ENCODE measurements around the gene TSC2. TPM values are rescaled to one million over a fixed set of nuclear protein-coding genes. Genes with fewer than 3 reads are reported as not detected.

The TSC2 gene
- total and polyA plus RNA-seq, 9 of the 15 experiments (the other 6 are each of a cell fraction or from before 2014, with no cell fraction given): 1.3 to 68.1 (median 16.6) TPM

DNA sequence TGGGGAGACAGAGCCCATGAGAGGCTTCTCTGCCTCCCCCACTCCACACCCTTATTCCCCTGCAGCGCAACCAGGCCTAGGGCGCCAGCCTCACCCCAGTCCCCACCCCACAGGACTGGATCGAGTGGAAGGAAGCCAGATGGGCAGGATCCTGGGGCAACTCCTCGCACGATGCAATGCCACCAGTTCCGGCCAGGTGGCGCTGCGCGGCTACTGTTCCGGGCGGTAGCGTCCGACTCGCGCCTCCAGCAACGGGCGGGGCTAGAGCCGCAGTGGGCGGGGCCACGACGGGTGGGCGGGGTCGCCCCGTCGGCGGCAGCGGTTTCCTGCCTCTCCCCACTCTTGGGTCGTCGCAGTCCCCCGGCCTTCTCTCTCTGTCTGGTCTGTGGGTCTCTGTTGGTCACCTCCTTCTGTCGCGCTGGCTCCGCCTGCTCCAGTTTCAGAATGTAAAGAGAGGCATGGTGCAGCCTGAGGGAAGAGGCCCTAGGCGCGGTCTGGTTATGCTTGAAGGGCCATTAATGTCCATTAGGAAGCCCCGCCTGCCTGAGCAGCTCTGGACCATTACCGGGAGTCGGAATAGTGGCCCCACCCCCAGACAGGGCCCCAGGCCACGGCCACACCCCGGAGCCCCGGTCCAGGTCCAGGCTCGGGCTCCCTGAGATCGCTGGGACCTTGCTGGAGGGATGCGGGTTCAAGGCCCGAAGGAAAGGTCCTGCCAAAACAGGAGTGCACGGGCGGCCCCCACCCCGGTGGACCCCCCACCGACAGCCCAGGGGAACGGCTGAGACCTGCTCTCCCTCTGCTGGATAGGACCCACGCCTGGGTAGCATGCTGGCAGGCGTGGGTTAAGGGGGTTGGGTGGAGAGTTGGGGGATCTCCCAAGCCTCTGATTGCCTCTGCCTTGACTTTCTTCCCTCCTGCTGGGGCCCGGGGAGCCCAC is 24.4 kb upstream of the TSC2 start (continued):
- peak; percentile 71; the same call in 1 of the 2 replicates for TF ChIP-seq ZBTB7A (IDR thresholded peaks at IDR 0.05; ENCODE audit: borderline replicate concordance, control insufficient read depth, low read depth, low read length)
- no peak for TF ChIP-seq ARNT (IDR thresholded peaks at IDR 0.05)
- no peak for TF ChIP-seq ZC3H4 (CRISPR knock-in tag; IDR thresholded peaks at IDR 0.05; ENCODE audit: borderline replicate concordance)
- TF ChIP-seq ZBTB26 (CRISPR knock-in tag; IDR thresholded peaks at IDR 0.05): no peak
- TF ChIP-seq, protein P1, sequence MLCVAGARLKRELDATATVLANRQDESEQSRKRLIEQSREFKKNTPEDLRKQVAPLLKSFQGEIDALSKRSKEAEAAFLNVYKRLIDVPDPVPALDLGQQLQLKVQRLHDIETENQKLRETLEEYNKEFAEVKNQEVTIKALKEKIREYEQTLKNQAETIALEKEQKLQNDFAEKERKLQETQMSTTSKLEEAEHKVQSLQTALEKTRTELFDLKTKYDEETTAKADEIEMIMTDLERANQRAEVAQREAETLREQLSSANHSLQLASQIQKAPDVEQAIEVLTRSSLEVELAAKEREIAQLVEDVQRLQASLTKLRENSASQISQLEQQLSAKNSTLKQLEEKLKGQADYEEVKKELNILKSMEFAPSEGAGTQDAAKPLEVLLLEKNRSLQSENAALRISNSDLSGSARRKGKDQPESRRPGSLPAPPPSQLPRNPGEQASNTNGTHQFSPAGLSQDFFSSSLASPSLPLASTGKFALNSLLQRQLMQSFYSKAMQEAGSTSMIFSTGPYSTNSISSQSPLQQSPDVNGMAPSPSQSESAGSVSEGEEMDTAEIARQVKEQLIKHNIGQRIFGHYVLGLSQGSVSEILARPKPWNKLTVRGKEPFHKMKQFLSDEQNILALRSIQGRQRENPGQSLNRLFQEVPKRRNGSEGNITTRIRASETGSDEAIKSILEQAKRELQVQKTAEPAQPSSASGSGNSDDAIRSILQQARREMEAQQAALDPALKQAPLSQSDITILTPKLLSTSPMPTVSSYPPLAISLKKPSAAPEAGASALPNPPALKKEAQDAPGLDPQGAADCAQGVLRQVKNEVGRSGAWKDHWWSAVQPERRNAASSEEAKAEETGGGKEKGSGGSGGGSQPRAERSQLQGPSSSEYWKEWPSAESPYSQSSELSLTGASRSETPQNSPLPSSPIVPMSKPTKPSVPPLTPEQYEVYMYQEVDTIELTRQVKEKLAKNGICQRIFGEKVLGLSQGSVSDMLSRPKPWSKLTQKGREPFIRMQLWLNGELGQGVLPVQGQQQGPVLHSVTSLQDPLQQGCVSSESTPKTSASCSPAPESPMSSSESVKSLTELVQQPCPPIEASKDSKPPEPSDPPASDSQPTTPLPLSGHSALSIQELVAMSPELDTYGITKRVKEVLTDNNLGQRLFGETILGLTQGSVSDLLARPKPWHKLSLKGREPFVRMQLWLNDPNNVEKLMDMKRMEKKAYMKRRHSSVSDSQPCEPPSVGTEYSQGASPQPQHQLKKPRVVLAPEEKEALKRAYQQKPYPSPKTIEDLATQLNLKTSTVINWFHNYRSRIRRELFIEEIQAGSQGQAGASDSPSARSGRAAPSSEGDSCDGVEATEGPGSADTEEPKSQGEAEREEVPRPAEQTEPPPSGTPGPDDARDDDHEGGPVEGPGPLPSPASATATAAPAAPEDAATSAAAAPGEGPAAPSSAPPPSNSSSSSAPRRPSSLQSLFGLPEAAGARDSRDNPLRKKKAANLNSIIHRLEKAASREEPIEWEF (CRISPR knock-in tag; IDR thresholded peaks at IDR 0.05): no peak
- no peak for TF ChIP-seq FOXM1 (IDR thresholded peaks at IDR 0.05; ENCODE audit: low read depth)
- no peak for TF ChIP-seq FOXM1 (CRISPR knock-in tag; IDR thresholded peaks at IDR 0.05; ENCODE audit: low read depth)
- no peak for TF ChIP-seq ESRRB (CRISPR knock-in tag; IDR thresholded peaks at IDR 0.05; ENCODE audit: borderline replicate concordance)
- TF ChIP-seq FOS (IDR thresholded peaks at IDR 0.05; ENCODE audit: extremely low read depth, insufficient read length): no peak
- no peak for TF ChIP-seq GABPB2 (CRISPR knock-in tag; conservative IDR thresholded peaks at IDR 0.05)
- TF ChIP-seq ZNF740 (CRISPR knock-in tag; IDR thresholded peaks at IDR 0.05): peak; percentile 92
- TF ChIP-seq ZNF740 (tag; IDR thresholded peaks at IDR 0.05): no peak; a peak in 1 of 4 replicates
- peak; percentile 45 for TF ChIP-seq MEIS2 (IDR thresholded peaks at IDR 0.05; ENCODE audit: partially characterized antibody)
- TF ChIP-seq SUPT5H (IDR thresholded peaks at IDR 0.05): 0 out of 2 replicates have a peak, but pooled peaks have one; percentile 43
- peak in 1 of 2 experiments; percentile 60; a peak in 1 of 4 replicates for TF ChIP-seq KDM4B (IDR thresholded peaks at IDR 0.05; ENCODE audit: borderline replicate concordance in 2 of 2, low read depth in 1 of 2)
- no peak for TF ChIP-seq ZNF347 (CRISPR knock-in tag; IDR thresholded peaks at IDR 0.05; ENCODE audit: low read depth)
- no peak for TF ChIP-seq ZNF184 (CRISPR knock-in tag; IDR thresholded peaks at IDR 0.05)
- TF ChIP-seq NR3C1 (CRISPR knock-in tag; IDR thresholded peaks at IDR 0.05): no peak
- TF ChIP-seq, protein P2, sequence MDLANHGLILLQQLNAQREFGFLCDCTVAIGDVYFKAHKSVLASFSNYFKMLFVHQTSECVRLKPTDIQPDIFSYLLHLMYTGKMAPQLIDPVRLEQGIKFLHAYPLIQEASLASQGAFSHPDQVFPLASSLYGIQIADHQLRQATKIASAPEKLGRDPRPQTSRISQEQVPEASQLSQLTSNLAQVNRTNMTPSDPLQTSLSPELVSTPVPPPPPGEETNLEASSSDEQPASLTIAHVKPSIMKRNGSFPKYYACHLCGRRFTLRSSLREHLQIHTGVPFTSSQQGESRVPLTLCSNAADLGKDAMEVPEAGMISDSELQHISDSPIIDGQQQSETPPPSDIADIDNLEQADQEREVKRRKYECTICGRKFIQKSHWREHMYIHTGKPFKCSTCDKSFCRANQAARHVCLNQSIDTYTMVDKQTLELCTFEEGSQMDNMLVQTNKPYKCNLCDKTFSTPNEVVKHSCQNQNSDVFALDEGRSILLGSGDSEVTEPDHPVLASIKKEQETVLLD (IDR thresholded peaks at IDR 0.05): no peak

Data from K562 (cell line).